KMS-11 (cell line): ENCODE data around the gene GAB3.
"Not testable (repeated sequence)": the region's sequence is repeated elsewhere in the genome, so short reads cannot be mapped to it uniquely, and the experiment has no call there.

Experiments
- H2AFZ ChIP-seq: fragments of 200-600 bp; sonication (generic); 2 replicates; pipeline ENCODE4 v1.6.1; 2016; ENCODE audit warnings: antibody characterized with exemption, mixed run types, low read depth
- H3K27ac ChIP-seq: fragments of 200-600 bp; sonication (generic); 2 replicates; pipeline ENCODE4 v1.6.1; 2016; ENCODE audit warnings: mild to moderate bottlenecking, mixed run types
- H3K27me3 ChIP-seq: fragments of 200-600 bp; sonication (generic); 2 replicates; pipeline ENCODE4 v1.6.1; 2017; ENCODE audit warnings: mild to moderate bottlenecking, low read depth, mixed run types, moderate library complexity; ENCODE audit not compliant: insufficient read depth
- H3K36me3 ChIP-seq: fragments of 200-600 bp; sonication (generic); 2 replicates; pipeline ENCODE4 v1.6.1; 2017; ENCODE audit warnings: mild to moderate bottlenecking, mixed run types; ENCODE audit not compliant: insufficient read depth
- H3K4me1 ChIP-seq: fragments of 200-600 bp; sonication (generic); 2 replicates; pipeline ENCODE4 v1.6.1; 2016; ENCODE audit warnings: mild to moderate bottlenecking, low read depth, mixed run types; ENCODE audit not compliant: poor library complexity, severe bottlenecking
- H3K4me2 ChIP-seq: fragments of 200-600 bp; sonication (generic); 2 replicates; pipeline ENCODE4 v1.7.0; 2016; ENCODE audit warnings: mild to moderate bottlenecking, mixed run types
- H3K4me3 ChIP-seq: fragments of 200-600 bp; sonication (generic); IDR thresholded peaks from 2 replicates; pipeline ENCODE4 v1.6.1; 2017; ENCODE audit warnings: low read depth, low read length, mixed read lengths; ENCODE audit not compliant: insufficient read depth
- H3K79me2 ChIP-seq: fragments of 200-600 bp; sonication (generic); 2 replicates; pipeline ENCODE4 v1.6.1; 2016; ENCODE audit warnings: low read depth, mixed run types; ENCODE audit not compliant: insufficient read depth
- H3K9ac ChIP-seq: fragments of 200-600 bp; sonication (generic); 2 replicates; pipeline ENCODE4 v1.6.1; 2016; ENCODE audit warnings: mild to moderate bottlenecking, mixed run types
- H4K20me1 ChIP-seq: fragments of 200-600 bp; sonication (generic); 2 replicates; pipeline ENCODE4 v1.6.1; 2016; ENCODE audit warnings: mild to moderate bottlenecking, mixed run types; ENCODE audit not compliant: insufficient read depth
- TF ChIP-seq, protein P1 (sequence below): fragments of 200-600 bp; sonication (generic); conservative IDR thresholded peaks from 2 replicates; pipeline ENCODE4 v1.6.1; 2017; ENCODE audit warnings: low read depth, mild to moderate bottlenecking, antibody characterized with exemption, low read length, moderate library complexity, mixed read lengths

GAB3 gene

DNA sequence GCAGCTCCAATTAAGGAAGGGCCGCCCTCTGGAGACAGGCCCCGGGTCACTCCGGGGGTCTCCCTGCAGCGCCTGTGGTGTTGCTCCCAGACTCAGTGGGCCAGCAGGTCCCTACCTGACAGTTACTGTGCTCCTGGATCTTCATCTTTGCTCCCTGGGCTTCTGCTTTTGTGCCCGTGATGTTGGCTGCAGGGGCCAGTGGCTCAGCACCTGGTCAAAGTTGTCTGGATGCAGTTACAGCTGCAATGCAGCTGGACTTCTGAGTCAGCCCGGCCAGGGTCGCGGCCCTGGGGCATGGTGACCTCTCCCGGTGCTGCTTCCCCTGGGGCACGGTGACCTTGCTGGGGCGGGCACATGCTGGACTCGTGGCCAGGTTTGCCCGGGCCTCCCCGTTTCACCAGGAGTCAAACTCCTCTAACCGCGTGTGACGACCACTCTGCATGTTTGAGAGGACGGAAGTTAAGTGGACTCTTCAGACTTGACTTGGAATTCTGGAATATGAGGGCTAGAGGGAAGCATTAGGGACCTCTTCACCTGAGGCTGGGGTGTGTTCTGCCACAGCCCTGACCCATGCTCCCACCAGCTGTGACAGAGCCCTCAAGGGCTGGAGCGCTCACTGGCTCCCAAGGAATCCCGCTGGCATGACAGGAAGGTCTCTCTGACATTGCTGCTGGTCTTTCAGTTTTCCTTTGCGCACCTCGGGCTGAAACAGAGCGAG, 101.2 kb downstream of the GAB3 start:
- TF ChIP-seq, protein P1, sequence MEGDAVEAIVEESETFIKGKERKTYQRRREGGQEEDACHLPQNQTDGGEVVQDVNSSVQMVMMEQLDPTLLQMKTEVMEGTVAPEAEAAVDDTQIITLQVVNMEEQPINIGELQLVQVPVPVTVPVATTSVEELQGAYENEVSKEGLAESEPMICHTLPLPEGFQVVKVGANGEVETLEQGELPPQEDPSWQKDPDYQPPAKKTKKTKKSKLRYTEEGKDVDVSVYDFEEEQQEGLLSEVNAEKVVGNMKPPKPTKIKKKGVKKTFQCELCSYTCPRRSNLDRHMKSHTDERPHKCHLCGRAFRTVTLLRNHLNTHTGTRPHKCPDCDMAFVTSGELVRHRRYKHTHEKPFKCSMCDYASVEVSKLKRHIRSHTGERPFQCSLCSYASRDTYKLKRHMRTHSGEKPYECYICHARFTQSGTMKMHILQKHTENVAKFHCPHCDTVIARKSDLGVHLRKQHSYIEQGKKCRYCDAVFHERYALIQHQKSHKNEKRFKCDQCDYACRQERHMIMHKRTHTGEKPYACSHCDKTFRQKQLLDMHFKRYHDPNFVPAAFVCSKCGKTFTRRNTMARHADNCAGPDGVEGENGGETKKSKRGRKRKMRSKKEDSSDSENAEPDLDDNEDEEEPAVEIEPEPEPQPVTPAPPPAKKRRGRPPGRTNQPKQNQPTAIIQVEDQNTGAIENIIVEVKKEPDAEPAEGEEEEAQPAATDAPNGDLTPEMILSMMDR: no peak
- H2AFZ ChIP-seq: no peak overlapping the region
- no peaks in the 10 kb centered on the region for H4K20me1 ChIP-seq
- no peaks in the 10 kb centered on the region for H3K27me3 ChIP-seq
- H3K9ac ChIP-seq: no peak overlapping the region
- no peaks in the 10 kb centered on the region for H3K79me2 ChIP-seq
- H3K4me1 ChIP-seq: no peaks in the 10 kb centered on the region
- no peak overlapping the region for H3K4me2 ChIP-seq
- H3K4me3 ChIP-seq: no peak overlapping the region
- no peaks in the 10 kb centered on the region for H3K36me3 ChIP-seq
- H3K27ac ChIP-seq: no peak overlapping the region

DNA sequence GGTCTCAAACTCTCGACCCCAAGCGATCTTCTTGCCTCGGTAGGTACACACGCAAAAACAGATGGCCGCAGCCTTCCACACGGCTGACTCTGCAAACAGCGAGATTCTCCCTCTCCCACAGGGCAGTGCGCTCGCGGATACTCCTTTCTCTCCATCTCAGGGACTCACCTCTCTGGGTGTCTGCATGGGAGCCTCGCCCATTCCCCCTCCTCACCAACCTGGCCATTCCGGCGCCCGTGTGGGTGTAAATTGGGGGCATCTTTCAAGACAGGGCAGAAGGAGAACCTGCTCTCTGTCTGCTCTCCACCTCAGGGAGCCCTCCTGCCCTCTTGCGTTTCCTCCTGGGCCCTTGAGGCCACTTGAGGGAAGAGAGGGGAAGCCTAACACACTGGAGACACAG, 101.9 kb downstream of the GAB3 start:
- Histone ChIP-seq H3K79me2 (no peaks in the 10 kb centered on the region), H3K9ac (no peak overlapping the region), H3K4me2 (no peak overlapping the region), H3K27ac (no peak overlapping the region), H3K36me3 (no peaks in the 10 kb centered on the region), H2AFZ (no peak overlapping the region), H3K4me3 (no peak overlapping the region), H3K4me1 (no peaks in the 10 kb centered on the region), H3K27me3 (no peaks in the 10 kb centered on the region), H4K20me1 (no peaks in the 10 kb centered on the region)
- TF ChIP-seq, protein P1: no peak

DNA sequence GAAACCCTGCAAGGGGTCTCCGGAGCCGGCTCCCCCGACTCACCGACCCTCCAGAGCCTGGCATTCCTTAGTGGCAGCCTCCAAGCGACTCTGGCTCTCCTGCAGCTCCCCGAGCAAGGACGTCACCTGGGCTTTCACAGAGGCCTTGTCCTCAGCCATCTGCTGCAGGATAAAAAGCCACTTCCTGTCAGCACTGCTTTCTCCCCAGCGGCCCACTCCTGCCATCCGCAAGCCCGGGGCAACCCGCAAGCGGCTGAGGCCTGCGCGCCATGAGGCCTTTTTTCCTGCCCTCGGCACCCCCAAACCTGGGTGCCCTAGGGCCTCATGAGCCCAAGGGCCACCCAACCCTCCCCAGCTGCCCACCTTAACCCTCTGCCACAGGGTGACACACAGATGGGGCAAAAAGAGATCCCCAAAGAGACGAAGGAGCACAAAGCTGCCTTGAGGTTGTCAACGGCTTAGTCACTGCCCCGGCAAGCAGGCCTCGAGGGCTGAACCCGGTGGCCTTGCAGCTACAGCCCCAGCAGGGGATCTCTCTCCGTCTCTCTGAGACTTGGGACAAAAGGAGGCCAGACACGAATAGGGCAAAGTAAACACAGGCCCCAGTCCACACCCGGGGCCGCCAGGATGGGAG, 105.0 kb downstream of the GAB3 start:
- H3K27ac ChIP-seq, H3K36me3 ChIP-seq, H3K4me2 ChIP-seq, H4K20me1 ChIP-seq, H3K27me3 ChIP-seq, H2AFZ ChIP-seq, H3K9ac ChIP-seq, H3K4me3 ChIP-seq, H3K79me2 ChIP-seq, H3K4me1 ChIP-seq: not testable (repeated sequence)

DNA sequence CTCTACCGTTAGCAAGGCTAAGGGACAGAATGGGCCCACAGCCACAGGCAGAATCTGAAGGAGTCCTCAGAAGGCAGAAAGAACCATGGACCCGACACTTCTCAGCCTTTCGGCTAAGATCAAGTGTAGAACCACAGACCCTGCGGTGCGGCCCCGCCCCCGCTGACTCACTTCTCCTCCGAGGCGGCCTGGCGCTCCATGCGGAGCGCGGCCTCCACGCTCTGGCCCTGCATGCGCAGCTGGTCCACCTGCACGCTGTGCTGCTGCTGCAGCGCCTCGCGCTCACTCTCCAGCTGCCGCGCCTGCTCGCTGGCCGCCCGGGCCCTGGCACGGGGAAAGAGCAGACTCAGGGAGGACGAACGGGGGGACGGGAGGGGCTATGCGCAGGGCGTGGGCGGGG, 107.2 kb downstream of the GAB3 start:
- not testable (repeated sequence) for H3K4me3 ChIP-seq, H2AFZ ChIP-seq, H3K27me3 ChIP-seq, H4K20me1 ChIP-seq, H3K9ac ChIP-seq, H3K79me2 ChIP-seq, H3K4me1 ChIP-seq, H3K4me2 ChIP-seq, H3K36me3 ChIP-seq, H3K27ac ChIP-seq

DNA sequence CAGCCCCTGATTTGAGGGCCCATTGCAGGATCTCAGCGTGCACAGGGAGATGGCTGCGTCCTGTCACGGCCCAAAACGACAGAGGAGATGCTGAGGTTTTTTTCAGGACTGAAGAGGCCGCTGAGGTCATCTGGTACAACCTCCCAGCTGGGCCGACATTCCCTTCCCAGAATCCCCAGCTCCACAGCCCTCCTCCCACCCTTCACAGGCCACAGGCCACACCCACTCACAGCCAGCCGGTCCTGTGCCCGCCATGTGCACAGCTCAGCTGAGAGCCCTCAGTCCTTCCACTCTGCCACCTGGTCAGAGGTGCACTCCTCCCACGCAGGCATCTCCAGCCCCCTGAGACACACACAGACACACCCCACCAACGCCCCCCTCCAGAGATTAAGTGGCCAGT, 109.1 kb downstream of the GAB3 start:
- not testable (repeated sequence) for H3K4me1 ChIP-seq, H3K9ac ChIP-seq, H3K4me3 ChIP-seq, H2AFZ ChIP-seq, H3K27me3 ChIP-seq, H3K79me2 ChIP-seq, H3K36me3 ChIP-seq, H3K4me2 ChIP-seq, H3K27ac ChIP-seq, H4K20me1 ChIP-seq

DNA sequence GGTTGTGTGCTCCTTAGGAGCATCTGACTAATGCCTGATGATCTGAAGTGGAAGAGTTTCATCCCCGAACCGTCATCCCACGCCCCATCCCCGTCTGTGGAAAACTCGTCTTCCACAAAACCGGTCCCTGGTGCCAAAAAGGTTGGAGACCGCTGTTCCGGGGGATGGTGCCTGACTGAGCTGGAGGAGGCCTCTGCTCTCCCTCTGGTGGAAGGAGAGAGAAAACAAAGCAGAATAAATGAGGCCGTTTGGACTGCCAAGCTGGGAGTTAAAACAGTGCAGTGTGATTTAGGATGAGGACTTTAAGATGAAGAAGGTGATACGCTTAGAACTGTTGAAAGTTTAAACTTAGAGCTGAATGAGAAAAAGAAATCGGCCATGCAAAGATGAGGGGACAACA, 117.2 kb downstream of the GAB3 start:
- not testable (repeated sequence) for H2AFZ ChIP-seq, H3K4me1 ChIP-seq, H4K20me1 ChIP-seq, H3K4me3 ChIP-seq, H3K27ac ChIP-seq, H3K79me2 ChIP-seq, H3K27me3 ChIP-seq, H3K36me3 ChIP-seq, H3K9ac ChIP-seq, H3K4me2 ChIP-seq

DNA sequence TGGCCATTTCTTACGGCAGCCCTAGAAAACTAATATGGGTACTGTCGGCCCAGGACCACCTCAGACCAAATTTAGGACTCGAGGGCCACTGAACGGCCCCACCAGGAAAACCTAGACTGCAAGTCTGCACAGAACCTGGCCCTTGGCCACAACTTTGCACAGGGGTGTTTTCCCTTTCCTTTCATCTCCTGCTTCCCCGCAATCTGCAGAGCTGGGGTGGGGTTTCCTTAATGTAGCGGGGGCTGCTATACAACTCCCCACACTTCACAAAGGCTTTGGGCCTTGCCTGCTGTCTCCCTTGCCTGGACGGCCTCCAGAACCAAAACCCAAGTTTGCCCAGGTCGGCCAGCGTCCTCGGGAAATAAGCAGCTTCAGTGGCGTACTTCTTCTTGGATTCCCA, 119.9 kb downstream of the GAB3 start:
- H3K36me3 ChIP-seq: not testable (repeated sequence)

DNA sequence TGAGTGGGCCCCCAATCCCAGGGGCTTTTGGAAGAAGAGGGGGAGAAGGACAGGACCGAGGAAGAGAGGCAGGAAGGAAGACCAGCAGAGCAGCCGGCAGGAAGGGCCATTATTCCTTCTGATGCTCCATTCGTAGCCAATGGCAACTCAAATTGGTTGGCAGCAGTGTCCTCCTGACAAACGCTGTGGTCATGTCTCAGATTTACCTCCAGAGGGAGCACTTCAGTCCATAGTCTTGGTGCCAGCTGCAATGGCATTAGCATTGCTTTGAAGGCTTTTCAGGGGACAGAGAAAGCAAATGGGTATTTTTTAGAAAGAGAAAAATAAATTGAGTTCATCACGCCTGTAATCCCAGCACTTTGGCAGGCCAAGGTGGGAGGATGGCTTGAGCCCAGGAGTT, 121.9 kb downstream of the GAB3 start:
- not testable (repeated sequence) for H3K9ac ChIP-seq, H4K20me1 ChIP-seq, H3K4me1 ChIP-seq, H2AFZ ChIP-seq, H3K79me2 ChIP-seq, H3K27me3 ChIP-seq, H3K4me3 ChIP-seq, H3K4me2 ChIP-seq, H3K27ac ChIP-seq, H3K36me3 ChIP-seq

More for the DNA sequence above, 119.9 kb downstream of the GAB3 start:
- not testable (repeated sequence) for H4K20me1 ChIP-seq, H3K79me2 ChIP-seq, H3K9ac ChIP-seq, H3K4me3 ChIP-seq, H3K4me2 ChIP-seq, H2AFZ ChIP-seq, H3K27ac ChIP-seq, H3K4me1 ChIP-seq, H3K27me3 ChIP-seq
